GM12892 (cell line): ENCODE results near the gene CACNG8.

ENCODE experiments used
- POLR2A ChIP-seq: IDR thresholded peaks from 2 replicates; pipeline ENCODE4 v1.6.1; 2011; ENCODE audit warnings: low read depth, low read length, control low read depth
- POLR2AphosphoS5 ChIP-seq: IDR thresholded peaks from 2 replicates; pipeline ENCODE4 v1.6.1; 2011; ENCODE audit warnings: low read depth, low read length, control low read depth
- TAF1 ChIP-seq: IDR thresholded peaks from 2 replicates; pipeline ENCODE4 v1.6.1; 2011; ENCODE audit warnings: low read depth, mild to moderate bottlenecking, control low read depth, low read length, borderline replicate concordance

DNA sequence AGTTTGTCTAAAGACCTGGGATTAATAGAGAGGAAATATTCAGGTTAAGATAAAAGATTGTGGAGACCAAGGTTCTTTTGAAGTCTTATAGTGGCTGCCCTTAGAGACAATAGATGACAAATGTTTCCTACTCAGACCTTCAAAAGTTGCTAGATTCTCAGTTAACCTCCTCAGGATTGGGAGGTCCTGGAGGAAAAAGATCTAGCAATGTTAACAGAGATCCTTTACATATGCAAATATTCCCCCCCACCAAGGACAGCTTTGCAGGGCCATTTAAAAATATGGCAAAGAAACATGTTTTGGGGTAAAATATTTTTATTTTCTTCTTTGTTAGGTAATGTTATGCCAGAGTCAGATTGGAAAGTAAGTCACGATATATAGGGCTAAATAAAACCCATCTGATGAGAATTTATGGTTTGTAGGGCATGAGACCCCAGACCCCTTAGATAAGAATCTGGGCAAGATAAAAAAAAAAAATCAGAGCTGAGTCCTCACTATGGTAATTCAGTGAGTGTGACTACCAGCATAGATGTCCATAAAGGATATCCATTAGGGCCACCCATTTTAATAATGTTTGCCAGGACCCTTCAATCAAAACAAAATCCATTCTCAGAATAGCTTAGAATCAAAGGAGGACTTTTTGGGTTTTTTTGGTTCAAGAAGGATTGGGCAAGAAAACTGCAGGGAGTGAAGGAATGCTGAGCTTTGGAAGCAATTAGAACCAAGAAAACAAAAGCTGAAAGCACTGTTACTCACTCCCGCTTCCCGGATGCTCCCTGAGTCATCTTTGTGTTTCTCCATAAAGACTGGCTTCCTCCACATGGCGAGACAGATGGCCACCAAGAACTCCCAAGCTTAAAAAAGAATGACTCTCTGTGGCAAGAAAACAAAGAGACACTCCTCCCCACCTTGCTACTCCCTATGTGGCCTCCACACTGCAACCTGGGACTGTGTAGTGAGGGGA is 72.8 kb downstream of the CACNG8 start:
- TF ChIP-seq POLR2A, result no peak
- no peak for TF ChIP-seq POLR2AphosphoS5
- no peak for TF ChIP-seq TAF1
